Common myeloid progenitor, CD34-positive (primary cell): ENCODE measurements around the gene CHPF2.

Experiments used
- CTCF ChIA-PET: fragments of 350-600 bp; sonication (Branson Sonifier 250); formaldehyde crosslinking; loops from one replicate; lab custom pipeline; 2021; ENCODE audit warnings: antibody characterized with exemption; lab: Charles Lee
- POLR2A ChIA-PET: fragments of 350-600 bp; sonication (Branson Sonifier 250); formaldehyde crosslinking; loops from one replicate; lab custom pipeline; 2021; ENCODE audit warnings: antibody characterized with exemption; lab: Charles Lee
- DNase-seq, 3 donors: peaks; one replicate each; pipeline versions ENCODE4 v3.0.0 to v3.0.0-alpha.2; 2013
- H3K27ac ChIP-seq, 2 experiments: 1 replicate in 1 of 2; 2 replicates in 1 of 2; pipeline ENCODE4 v1.7.0; 2013; ENCODE audit warnings: inconsistent platforms in 2 of 2, low read length in 2 of 2, mild to moderate bottlenecking in 2 of 2, low read depth in 1 of 2, moderate library complexity in 1 of 2; ENCODE audit not compliant: severe bottlenecking in 2 of 2, insufficient read depth in 1 of 2, poor library complexity in 1 of 2
- H3K27me3 ChIP-seq, 5 experiments: replicated peaks in 2 of 5; 1 replicate in 3 of 5; 2 replicates in 2 of 5; pipeline versions ENCODE4 v1.6.1 to v1.7.0; 2013; ENCODE audit warnings: low read length in 4 of 5, mild to moderate bottlenecking in 2 of 5, moderate library complexity in 2 of 5, inconsistent platforms in 1 of 5; ENCODE audit not compliant: insufficient read depth in 5 of 5, control insufficient read depth in 4 of 5
- H3K36me3 ChIP-seq, 4 experiments: 1 replicate in 2 of 4; 2 replicates in 2 of 4; pipeline versions ENCODE4 v1.6.1 to v1.7.0; 2013; ENCODE audit warnings: low read length in 3 of 4, control low read depth in 1 of 4, mild to moderate bottlenecking in 1 of 4; ENCODE audit not compliant: control insufficient read depth in 4 of 4, insufficient read depth in 4 of 4
- H3K4me1 ChIP-seq, 4 experiments: 1 replicate in 3 of 4; 2 replicates in 1 of 4; pipeline versions ENCODE4 v1.6.1 to v1.7.1; 2013; ENCODE audit warnings: low read length in 3 of 4, mild to moderate bottlenecking in 3 of 4, control low read depth in 1 of 4, inconsistent platforms in 1 of 4, moderate library complexity in 1 of 4; ENCODE audit not compliant: control insufficient read depth in 4 of 4, insufficient read depth in 4 of 4; ENCODE audit errors: control extremely low read depth in 1 of 4
- H3K4me3 ChIP-seq, 7 experiments: 1 replicate in 4 of 7; 2 replicates in 3 of 7; pipeline versions ENCODE4 v1.5.1 to v1.7.0; 2013; ENCODE audit warnings: mild to moderate bottlenecking in 7 of 7, low read length in 6 of 7, moderate library complexity in 6 of 7, inconsistent platforms in 2 of 7, low read depth in 2 of 7, control low read depth in 1 of 7; ENCODE audit not compliant: insufficient read depth in 4 of 7, control insufficient read depth in 1 of 7; ENCODE audit errors: extremely low read depth in 1 of 7
- H3K9me3 ChIP-seq, 5 experiments: 1 replicate in 4 of 5; 2 replicates in 1 of 5; pipeline versions ENCODE4 v1.6.1 to v1.7.1; 2013; ENCODE audit warnings: low read length in 4 of 5, mild to moderate bottlenecking in 2 of 5, inconsistent platforms in 1 of 5, low read depth in 1 of 5, moderate library complexity in 1 of 5; ENCODE audit not compliant: control insufficient read depth in 4 of 5, insufficient read depth in 2 of 5; ENCODE audit errors: control extremely low read depth in 1 of 5
- WGBS: methylation state at CpG from one replicate; pipeline ENCODE4 v1.1.5; 2013; ENCODE audit not compliant: insufficient coverage; 5-methylcytosine and 5-hydroxymethylcytosine counted together

Gene CHPF2

GRCh38 chr7:151191544-151191943 lies 40.7 kb upstream of the CHPF2 start:
- no peak overlapping the region for H3K27ac ChIP-seq
- H3K27me3 ChIP-seq: peaks cover 0 to 22% (median 14%) of the 10 kb centered on the region in 5 experiments
- no peaks in the 10 kb centered on the region for H3K36me3 ChIP-seq
- WGBS: 83% methylated on average over 11 of the region's 12 CpGs
- ChIA-PET POLR2A (no interaction called here), CTCF (interaction anchor here (0.8 to 1.2 kb wide), 2 partner anchors 9 to 28 kb away, joined by 3 to 4 read pairs; no protein-coding TSS in a partner anchor)
- peaks cover 0 to 5% (median 0%) of the 10 kb centered on the region in 4 experiments for H3K4me1 ChIP-seq
- no peak for DNase-seq
- H3K4me3 ChIP-seq: no peak overlapping the region
- H3K9me3 ChIP-seq: no peaks in the 10 kb centered on the region

- Histone ChIP-seq H3K4me1 (peaks cover 0 to 5% (median 0%) of the 10 kb centered on the region in 4 experiments), H3K27ac (no peak overlapping the region), H3K4me3 (no peak overlapping the region), H3K36me3 (no peaks in the 10 kb centered on the region), H3K27me3 (peaks cover 0 to 22% (median 14%) of the 10 kb centered on the region in 5 experiments), H3K9me3 (no peaks in the 10 kb centered on the region)
- ChIA-PET POLR2A (no interaction called here), CTCF (interaction anchor here (1.2 kb wide), 1 partner anchor 28 kb away, joined by 4 read pairs; no protein-coding TSS in a partner anchor)
- 98% methylated on average over 19 of the region's 23 CpGs for WGBS
- no peak for DNase-seq
These were observed 40.2 kb upstream of the CHPF2 start for GRCh38 chr7:151192002-151192539.

GRCh38 chr7:151193203-151193978 lies 38.9 kb upstream of the CHPF2 start:
- ChIA-PET CTCF (interaction anchor here (0.8 kb wide), 1 partner anchor 25 kb away, joined by 3 read pairs; no protein-coding TSS in a partner anchor), POLR2A (interaction anchor here (0.6 kb wide), 1 partner anchor 12 kb away, joined by 3 read pairs; no protein-coding TSS in a partner anchor)
- Histone ChIP-seq H3K27ac (no peak overlapping the region), H3K9me3 (no peaks in the 10 kb centered on the region), H3K27me3 (peaks cover 0 to 20% (median 14%) of the 10 kb centered on the region in 5 experiments), H3K36me3 (no peaks in the 10 kb centered on the region), H3K4me1 (peaks cover 0 to 5% (median 0%) of the 10 kb centered on the region in 4 experiments), H3K4me3 (no peak overlapping the region)
- WGBS: 98% methylated on average over 7 of the region's 14 CpGs
- DNase-seq: no peak

GRCh38 chr7:151194188-151194587 lies 38.1 kb upstream of the CHPF2 start:
- no peak for DNase-seq

GRCh38 chr7:151195616-151196450 lies 36.5 kb upstream of the CHPF2 start:
- H3K27me3 ChIP-seq: peaks cover 0 to 17% (median 14%) of the 10 kb centered on the region in 5 experiments
- 52% methylated on average over 8 of the region's 19 CpGs for WGBS
- POLR2A ChIA-PET: no interaction called here
- no peak overlapping the region for H3K4me3 ChIP-seq
- peak in 1 of 3 donors; percentile 7 for DNase-seq
- H3K27ac ChIP-seq: no peak overlapping the region
- CTCF ChIA-PET: interaction anchor here (0.7 to 1.7 kb wide), 3 partner anchors 19 to 85 kb away, joined by 3 read pairs; no protein-coding TSS in a partner anchor
- no peaks in the 10 kb centered on the region for H3K36me3 ChIP-seq
- no peaks in the 10 kb centered on the region for H3K9me3 ChIP-seq
- H3K4me1 ChIP-seq: peaks cover 0 to 5% (median 0%) of the 10 kb centered on the region in 4 experiments

More at GRCh38 chr7:151194188-151194587, 38.1 kb upstream of the CHPF2 start:
- H3K36me3 ChIP-seq: no peaks in the 10 kb centered on the region
- H3K4me1 ChIP-seq: peaks cover 0 to 5% (median 0%) of the 10 kb centered on the region in 4 experiments
- H3K9me3 ChIP-seq: no peaks in the 10 kb centered on the region
- WGBS: 38% methylated on average over 3 of the region's 7 CpGs
- H3K4me3 ChIP-seq: no peak overlapping the region
- H3K27me3 ChIP-seq: peaks cover 0 to 20% (median 14%) of the 10 kb centered on the region in 5 experiments
- CTCF ChIA-PET: interaction anchor here (0.8 to 1.7 kb wide), 2 partner anchors 26 to 83 kb away, joined by 3 read pairs; no protein-coding TSS in a partner anchor
- POLR2A ChIA-PET: interaction anchor here (0.6 kb wide), 1 partner anchor 13 kb away, joined by 3 read pairs; no protein-coding TSS in a partner anchor
- no peak overlapping the region for H3K27ac ChIP-seq

GRCh38 chr7:151197932-151198331 lies 34.4 kb upstream of the CHPF2 start:
- Histone ChIP-seq H3K4me1 (peaks cover 0 to 5% (median 0%) of the 10 kb centered on the region in 4 experiments), H3K36me3 (no peaks in the 10 kb centered on the region), H3K9me3 (no peaks in the 10 kb centered on the region), H3K27me3 (peaks cover 0 to 21% (median 14%) of the 10 kb centered on the region in 5 experiments), H3K4me3 (no peak overlapping the region), H3K27ac (no peak overlapping the region)
- DNase-seq: no peak
- ChIA-PET CTCF (no interaction called here), POLR2A (no interaction called here)
